ENCODE data around the gene UBAC2. TPM values are rescaled to one million over a fixed set of nuclear protein-coding genes. Genes with fewer than 3 reads are reported as not detected.

The UBAC2 gene
- total and polyA plus RNA-seq, 2 of the 8 experiments (the other 6 are each of a cell fraction or from before 2014, with no cell fraction given) = 75.9 to 76.9 TPM

DNA sequence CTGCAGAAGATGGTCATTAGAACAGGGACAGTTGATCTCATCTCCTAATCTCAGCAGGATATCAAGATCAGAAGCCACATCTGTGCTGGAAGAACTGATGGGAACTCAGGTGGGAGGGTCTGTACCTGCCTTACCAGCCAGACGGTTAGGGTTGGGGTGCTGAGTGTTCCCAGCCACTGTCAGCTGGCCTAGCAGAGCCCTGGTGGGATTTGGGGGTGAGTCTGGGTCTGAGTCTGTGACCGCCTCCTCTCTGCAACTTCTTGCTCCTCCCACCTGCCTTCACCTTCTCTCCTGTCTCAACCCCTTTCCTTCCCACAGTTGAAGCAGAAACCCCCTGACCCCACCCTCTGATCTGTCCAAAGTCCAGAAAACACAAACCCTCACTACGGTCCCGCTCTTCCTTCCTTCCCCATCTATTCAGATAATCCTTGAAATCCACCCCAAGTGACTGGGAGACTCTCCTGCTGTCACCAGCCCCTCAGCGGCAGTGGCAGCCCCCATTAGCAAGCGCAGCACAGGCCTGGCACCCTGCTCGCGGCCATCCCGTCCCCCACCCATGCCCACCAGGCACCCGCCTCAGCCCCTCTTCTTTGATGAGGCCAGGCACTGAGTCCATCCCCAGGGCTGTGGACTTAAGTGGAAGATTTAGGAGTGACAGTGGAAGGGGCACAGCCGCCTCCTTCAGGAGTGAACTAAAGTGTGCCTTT, 198.4 kb downstream of the UBAC2 start (continued):
- TF ChIP-seq HDAC6 (IDR thresholded peaks at IDR 0.05; ENCODE audit: low read depth, low read length) (no peak), CBX8 (IDR thresholded peaks at IDR 0.05; ENCODE audit: borderline replicate concordance, low read depth, low read length) (no peak), SIRT6 (IDR thresholded peaks at IDR 0.05; ENCODE audit: low read length) (no peak), KDM5A (IDR thresholded peaks at IDR 0.05; ENCODE audit: low read length) (no peak)
- TF ChIP-seq, protein P1, sequence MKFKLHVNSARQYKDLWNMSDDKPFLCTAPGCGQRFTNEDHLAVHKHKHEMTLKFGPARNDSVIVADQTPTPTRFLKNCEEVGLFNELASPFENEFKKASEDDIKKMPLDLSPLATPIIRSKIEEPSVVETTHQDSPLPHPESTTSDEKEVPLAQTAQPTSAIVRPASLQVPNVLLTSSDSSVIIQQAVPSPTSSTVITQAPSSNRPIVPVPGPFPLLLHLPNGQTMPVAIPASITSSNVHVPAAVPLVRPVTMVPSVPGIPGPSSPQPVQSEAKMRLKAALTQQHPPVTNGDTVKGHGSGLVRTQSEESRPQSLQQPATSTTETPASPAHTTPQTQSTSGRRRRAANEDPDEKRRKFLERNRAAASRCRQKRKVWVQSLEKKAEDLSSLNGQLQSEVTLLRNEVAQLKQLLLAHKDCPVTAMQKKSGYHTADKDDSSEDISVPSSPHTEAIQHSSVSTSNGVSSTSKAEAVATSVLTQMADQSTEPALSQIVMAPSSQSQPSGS (IDR thresholded peaks at IDR 0.05; ENCODE audit: low read length) = no peak
